Measurements from ENCODE around the gene TAAR1. TPM values are rescaled to one million over a fixed set of nuclear protein-coding genes. Genes with fewer than 3 reads are reported as not detected.

TAAR1 gene
- total RNA-seq, 1 experiment from 2014 or later, result not detected

- ChIA-PET POLR2A (ENCODE audit: unreplicated experiment) (no interaction called here), CTCF (no interaction called here)
- peaks cover 32% of the 10 kb centered on the region for H3K4me1 ChIP-seq (ENCODE audit: insufficient read depth, low read length)
- H3K27ac ChIP-seq (ENCODE audit: low read length), result peak overlapping the region; percentile 77
- H3K27me3 ChIP-seq (ENCODE audit: low read length), result no peaks in the 10 kb centered on the region
- H3K9me3 ChIP-seq (ENCODE audit: low read length), result no peaks in the 10 kb centered on the region
- no peaks in the 10 kb centered on the region for H3K36me3 ChIP-seq (ENCODE audit: low read depth, low read length)
- no peak overlapping the region for H3K4me3 ChIP-seq (ENCODE audit: low read length)
- no peaks in the 10 kb centered on the region for H3F3A ChIP-seq (ENCODE audit: low read length, unreplicated experiment)
- intact Hi-C loops (cut with micrococcal nuclease), result no loop called here
- TF ChIP-seq EZH2 (IDR thresholded peaks at IDR 0.05; ENCODE audit: low read length, unreplicated experiment), result no peak
- TF ChIP-seq CTCF (conservative IDR thresholded peaks at IDR 0.05; ENCODE audit: low read depth, low read length), result no peak
- no peak for TF ChIP-seq EZH2phosphoT487 (IDR thresholded peaks at IDR 0.05; ENCODE audit: borderline replicate concordance, low read length)
- no peaks in the 10 kb centered on the region for H3K9me2 ChIP-seq (replicated peaks; ENCODE audit: low read length)
- ATAC-seq (no peak), DNase-seq (no peak)
- peak overlapping the region; percentile 24 for H3K9ac ChIP-seq (ENCODE audit: low read length)
- H3K79me2 ChIP-seq (ENCODE audit: low read length), result no peaks in the 10 kb centered on the region
- H3K4me2 ChIP-seq (ENCODE audit: low read length), result peak overlapping the region; percentile 69; the same call in 1 of the 2 replicates
- H2AFZ ChIP-seq (ENCODE audit: low read length), result peak overlapping the region; percentile 70; the same call in 1 of the 2 replicates
- H4K20me1 ChIP-seq (ENCODE audit: low read length), result no peaks in the 10 kb centered on the region
- no TSS peak for BruUV-seq (replicated peaks)
These were observed 27.5 kb upstream of the TAAR1 start for GRCh38 chr6:132686531-132686930.

GRCh38 chr6:132685009-132685408 lies 26.0 kb upstream of the TAAR1 start:
- H3K36me3 ChIP-seq (ENCODE audit: low read depth, low read length), result no peaks in the 10 kb centered on the region
- no peak overlapping the region for H2AFZ ChIP-seq (ENCODE audit: low read length)
- ChIA-PET CTCF (no interaction called here), POLR2A (ENCODE audit: unreplicated experiment) (interaction anchor here (0.5 kb wide), 1 partner anchor 280 kb away, joined by 3 read pairs; no protein-coding TSS in a partner anchor)
- H3K4me2 ChIP-seq (ENCODE audit: low read length), result no peak overlapping the region
- no peak overlapping the region for H3K4me3 ChIP-seq (ENCODE audit: low read length)
- BruUV-seq (replicated peaks), result no TSS peak
- no peak overlapping the region for H3K27ac ChIP-seq (ENCODE audit: low read length)
- no peak for TF ChIP-seq EZH2 (IDR thresholded peaks at IDR 0.05; ENCODE audit: low read length, unreplicated experiment)
- TF ChIP-seq EZH2phosphoT487 (IDR thresholded peaks at IDR 0.05; ENCODE audit: borderline replicate concordance, low read length), result no peak
- no peak for TF ChIP-seq CTCF (conservative IDR thresholded peaks at IDR 0.05; ENCODE audit: low read depth, low read length)
- DNase-seq (no peak), ATAC-seq (no peak)
- no peaks in the 10 kb centered on the region for H3K9me3 ChIP-seq (ENCODE audit: low read length)
- H3K9ac ChIP-seq (ENCODE audit: low read length), result no peak overlapping the region
- no peaks in the 10 kb centered on the region for H3F3A ChIP-seq (ENCODE audit: low read length, unreplicated experiment)
- no peaks in the 10 kb centered on the region for H3K27me3 ChIP-seq (ENCODE audit: low read length)
- H4K20me1 ChIP-seq (ENCODE audit: low read length), result no peaks in the 10 kb centered on the region
- no peaks in the 10 kb centered on the region for H3K9me2 ChIP-seq (replicated peaks; ENCODE audit: low read length)
- intact Hi-C loops (cut with micrococcal nuclease), result no loop called here
- H3K4me1 ChIP-seq (ENCODE audit: insufficient read depth, low read length), result peaks cover 32% of the 10 kb centered on the region
- no peaks in the 10 kb centered on the region for H3K79me2 ChIP-seq (ENCODE audit: low read length)

- DNase-seq (no peak), ATAC-seq (no peak)
- no TSS peak for BruUV-seq (replicated peaks)
- TF ChIP-seq EZH2 (IDR thresholded peaks at IDR 0.05; ENCODE audit: low read length, unreplicated experiment) (no peak), CTCF (conservative IDR thresholded peaks at IDR 0.05; ENCODE audit: low read depth, low read length) (no peak), EZH2phosphoT487 (IDR thresholded peaks at IDR 0.05; ENCODE audit: borderline replicate concordance, low read length) (no peak)
- no peak overlapping the region for H3K9ac ChIP-seq (ENCODE audit: low read length)
- H2AFZ ChIP-seq (ENCODE audit: low read length), result no peak overlapping the region
- H3K27me3 ChIP-seq (ENCODE audit: low read length), result no peaks in the 10 kb centered on the region
- H3K9me2 ChIP-seq (replicated peaks; ENCODE audit: low read length), result no peaks in the 10 kb centered on the region
- H3K4me2 ChIP-seq (ENCODE audit: low read length), result no peak overlapping the region
- CTCF ChIA-PET, result no interaction called here
- H3K4me1 ChIP-seq (ENCODE audit: insufficient read depth, low read length), result peaks cover 32% of the 10 kb centered on the region
- H4K20me1 ChIP-seq (ENCODE audit: low read length), result no peaks in the 10 kb centered on the region
- no peaks in the 10 kb centered on the region for H3F3A ChIP-seq (ENCODE audit: low read length, unreplicated experiment)
- no peaks in the 10 kb centered on the region for H3K9me3 ChIP-seq (ENCODE audit: low read length)
- H3K4me3 ChIP-seq (ENCODE audit: low read length), result no peak overlapping the region
- no peaks in the 10 kb centered on the region for H3K36me3 ChIP-seq (ENCODE audit: low read depth, low read length)
- POLR2A ChIA-PET (ENCODE audit: unreplicated experiment), result no interaction called here
- intact Hi-C loops (cut with micrococcal nuclease), result no loop called here
- no peaks in the 10 kb centered on the region for H3K79me2 ChIP-seq (ENCODE audit: low read length)
- H3K27ac ChIP-seq (ENCODE audit: low read length), result peak overlapping the region; percentile 60; the same call in 1 of the 2 replicates
These were observed 25.3 kb upstream of the TAAR1 start for GRCh38 chr6:132684272-132684671.

Data from PC-3 (cell line).